Activated naive CD8-positive, alpha-beta T cell (primary cell): Measurements from ENCODE around the gene SCRN1.
"Not testable (repeated sequence)": the region's sequence is repeated elsewhere in the genome, so short reads cannot be mapped to it uniquely, and the experiment has no call there.

Experiments
- H3K27ac Mint-ChIP-seq: one replicate; pipeline ENCODE4 v1.8.0; 2021; ENCODE audit warnings: mixed read lengths
- H3K27me3 Mint-ChIP-seq: one replicate; pipeline ENCODE4 v1.8.0; 2021; ENCODE audit warnings: mixed read lengths
- H3K36me3 Mint-ChIP-seq: one replicate; pipeline ENCODE4 v1.8.0; 2021; ENCODE audit warnings: mixed read lengths
- H3K4me1 Mint-ChIP-seq: one replicate; pipeline ENCODE4 v1.8.0; 2021; ENCODE audit warnings: low read depth, mixed read lengths
- H3K4me3 Mint-ChIP-seq: one replicate; pipeline ENCODE4 v1.8.0; 2021; ENCODE audit warnings: mild to moderate bottlenecking, mixed read lengths
- H3K9me3 Mint-ChIP-seq: one replicate; pipeline ENCODE4 v1.8.0; 2021; ENCODE audit warnings: low read depth, mixed read lengths

SCRN1 gene

GRCh38 chr7:29914180-29914579 lies 75.4 kb downstream of the SCRN1 start:
- Mint-ChIP-seq H3K4me3 (no peak overlapping the region), H3K4me1 (no peaks in the 10 kb centered on the region), H3K27ac (no peak overlapping the region), H3K9me3 (no peaks in the 10 kb centered on the region), H3K36me3 (no peaks in the 10 kb centered on the region), H3K27me3 (no peaks in the 10 kb centered on the region)

GRCh38 chr7:29906200-29907022 lies 83.2 kb downstream of the SCRN1 start:
- Mint-ChIP-seq H3K4me3 (no peak overlapping the region), H3K36me3 (peaks cover 20% of the 10 kb centered on the region), H3K27me3 (peaks cover 5% of the 10 kb centered on the region), H3K27ac (no peak overlapping the region), H3K9me3 (peaks cover 28% of the 10 kb centered on the region), H3K4me1 (no peaks in the 10 kb centered on the region)

- peaks cover 11% of the 10 kb centered on the region for H3K27me3 Mint-ChIP-seq
- H3K4me1 Mint-ChIP-seq: no peaks in the 10 kb centered on the region
- no peak overlapping the region for H3K27ac Mint-ChIP-seq
- H3K36me3 Mint-ChIP-seq: peaks cover 10% of the 10 kb centered on the region
- H3K4me3 Mint-ChIP-seq: no peak overlapping the region
- H3K9me3 Mint-ChIP-seq: peaks cover 13% of the 10 kb centered on the region
Measured at GRCh38 chr7:29900745-29901144, 88.9 kb downstream of the SCRN1 start.

GRCh38 chr7:29898301-29898700 lies 91.3 kb downstream of the SCRN1 start:
- peaks cover 5% of the 10 kb centered on the region for H3K36me3 Mint-ChIP-seq
- peaks cover 9% of the 10 kb centered on the region for H3K27me3 Mint-ChIP-seq
- H3K4me3 Mint-ChIP-seq: no peak overlapping the region
- no peaks in the 10 kb centered on the region for H3K4me1 Mint-ChIP-seq
- H3K27ac Mint-ChIP-seq: no peak overlapping the region
- peaks cover 6% of the 10 kb centered on the region for H3K9me3 Mint-ChIP-seq

- peaks cover 5% of the 10 kb centered on the region for H3K36me3 Mint-ChIP-seq
- H3K4me3 Mint-ChIP-seq: no peak overlapping the region
- no peaks in the 10 kb centered on the region for H3K4me1 Mint-ChIP-seq
- H3K9me3 Mint-ChIP-seq: peaks cover 6% of the 10 kb centered on the region
- peaks cover 9% of the 10 kb centered on the region for H3K27me3 Mint-ChIP-seq
- H3K27ac Mint-ChIP-seq: no peak overlapping the region
Measured at GRCh38 chr7:29896685-29897411, 92.8 kb downstream of the SCRN1 start.

GRCh38 chr7:29895559-29895958 lies 94.0 kb downstream of the SCRN1 start:
- H3K27ac Mint-ChIP-seq: no peak overlapping the region
- H3K4me3 Mint-ChIP-seq: no peak overlapping the region
- no peaks in the 10 kb centered on the region for H3K4me1 Mint-ChIP-seq
- H3K36me3 Mint-ChIP-seq: peaks cover 5% of the 10 kb centered on the region
- peaks cover 9% of the 10 kb centered on the region for H3K27me3 Mint-ChIP-seq
- peaks cover 6% of the 10 kb centered on the region for H3K9me3 Mint-ChIP-seq

- no peak overlapping the region for H3K27ac Mint-ChIP-seq
- H3K36me3 Mint-ChIP-seq: peaks cover 5% of the 10 kb centered on the region
- H3K4me3 Mint-ChIP-seq: no peak overlapping the region
- H3K4me1 Mint-ChIP-seq: no peaks in the 10 kb centered on the region
- peaks cover 9% of the 10 kb centered on the region for H3K27me3 Mint-ChIP-seq
- H3K9me3 Mint-ChIP-seq: peaks cover 6% of the 10 kb centered on the region
Measured at GRCh38 chr7:29894256-29894655, 95.3 kb downstream of the SCRN1 start.

- Mint-ChIP-seq H3K4me1 (no peaks in the 10 kb centered on the region), H3K36me3 (peaks cover 5% of the 10 kb centered on the region), H3K27ac (no peak overlapping the region), H3K27me3 (peaks cover 8% of the 10 kb centered on the region), H3K9me3 (peaks cover 5% of the 10 kb centered on the region), H3K4me3 (no peak overlapping the region)
Measured at GRCh38 chr7:29893351-29893965, 96.1 kb downstream of the SCRN1 start.

GRCh38 chr7:29892231-29892630 lies 97.4 kb downstream of the SCRN1 start:
- H3K4me3 Mint-ChIP-seq: no peak overlapping the region
- H3K27me3 Mint-ChIP-seq: peaks cover 1% of the 10 kb centered on the region
- no peak overlapping the region for H3K27ac Mint-ChIP-seq
- H3K9me3 Mint-ChIP-seq: no peaks in the 10 kb centered on the region
- H3K4me1 Mint-ChIP-seq: no peaks in the 10 kb centered on the region
- no peaks in the 10 kb centered on the region for H3K36me3 Mint-ChIP-seq

- peaks cover 1% of the 10 kb centered on the region for H3K27me3 Mint-ChIP-seq
- no peaks in the 10 kb centered on the region for H3K9me3 Mint-ChIP-seq
- H3K27ac Mint-ChIP-seq: no peak overlapping the region
- no peaks in the 10 kb centered on the region for H3K36me3 Mint-ChIP-seq
- no peak overlapping the region for H3K4me3 Mint-ChIP-seq
- H3K4me1 Mint-ChIP-seq: no peaks in the 10 kb centered on the region
Measured at GRCh38 chr7:29891766-29892165, 97.8 kb downstream of the SCRN1 start.

GRCh38 chr7:29890786-29891185 lies 98.8 kb downstream of the SCRN1 start:
- not testable (repeated sequence) for H3K36me3 Mint-ChIP-seq, H3K27me3 Mint-ChIP-seq, H3K4me1 Mint-ChIP-seq, H3K9me3 Mint-ChIP-seq, H3K27ac Mint-ChIP-seq, H3K4me3 Mint-ChIP-seq

- Mint-ChIP-seq H3K36me3 (no peaks in the 10 kb centered on the region), H3K4me3 (no peak overlapping the region), H3K27me3 (no peaks in the 10 kb centered on the region), H3K27ac (no peak overlapping the region), H3K4me1 (no peaks in the 10 kb centered on the region), H3K9me3 (no peaks in the 10 kb centered on the region)
Measured at GRCh38 chr7:29890251-29890650, 99.3 kb downstream of the SCRN1 start.

- peaks cover 3% of the 10 kb centered on the region for H3K27me3 Mint-ChIP-seq
Measured at GRCh38 chr7:29889288-29889687, 100.3 kb downstream of the SCRN1 start.

GRCh38 chr7:29888006-29888405 lies 101.6 kb downstream of the SCRN1 start:
- no peak overlapping the region for H3K4me3 Mint-ChIP-seq
- H3K9me3 Mint-ChIP-seq: no peaks in the 10 kb centered on the region
- H3K27ac Mint-ChIP-seq: no peak overlapping the region
- H3K27me3 Mint-ChIP-seq: peaks cover 3% of the 10 kb centered on the region
- H3K4me1 Mint-ChIP-seq: peaks cover 5% of the 10 kb centered on the region
- no peaks in the 10 kb centered on the region for H3K36me3 Mint-ChIP-seq

More at GRCh38 chr7:29889288-29889687, 100.3 kb downstream of the SCRN1 start:
- no peaks in the 10 kb centered on the region for H3K4me1 Mint-ChIP-seq
- no peaks in the 10 kb centered on the region for H3K36me3 Mint-ChIP-seq
- H3K9me3 Mint-ChIP-seq: no peaks in the 10 kb centered on the region
- H3K27ac Mint-ChIP-seq: no peak overlapping the region
- H3K4me3 Mint-ChIP-seq: no peak overlapping the region

- Mint-ChIP-seq H3K4me1 (peaks cover 15% of the 10 kb centered on the region), H3K9me3 (no peaks in the 10 kb centered on the region), H3K36me3 (no peaks in the 10 kb centered on the region), H3K27ac (no peak overlapping the region), H3K4me3 (no peak overlapping the region), H3K27me3 (peaks cover 3% of the 10 kb centered on the region)
Measured at GRCh38 chr7:29886827-29887226, 102.8 kb downstream of the SCRN1 start.
